GM12891 (cell line): ENCODE results near the gene USF2.

Source experiments
- DNase-seq: peaks from one replicate; pipeline ENCODE4 v3.0.0; 2011; ENCODE audit warnings: low spot score; ENCODE audit not compliant: insufficient read length
- FAIRE-seq: peaks from 2 replicates; lab custom pipeline; 2011; peaks lifted over from hg19 to GRCh38; lab: Jason Lieb, UNC
- PAX5 ChIP-seq: IDR thresholded peaks from 2 replicates; pipeline ENCODE4 v1.6.1; 2011; ENCODE audit warnings: low read length, moderate library complexity, mild to moderate bottlenecking; ENCODE audit not compliant: insufficient read depth, severe bottlenecking
- POLR2A ChIP-seq: IDR thresholded peaks from 2 replicates; pipeline ENCODE4 v1.6.1; 2011; ENCODE audit warnings: low read depth, low read length, control low read depth
- POLR2AphosphoS5 ChIP-seq: IDR thresholded peaks from 2 replicates; pipeline ENCODE4 v1.6.1; 2011; ENCODE audit warnings: low read depth, low read length, control low read depth
- POU2F2 ChIP-seq: IDR thresholded peaks from 2 replicates; pipeline ENCODE4 v1.6.1; 2011; ENCODE audit warnings: low read depth, mild to moderate bottlenecking, control low read depth, low read length, moderate library complexity
- SPI1 ChIP-seq: IDR thresholded peaks from 2 replicates; pipeline ENCODE4 v1.6.1; 2011; ENCODE audit warnings: low read depth, low read length, control low read depth
- TAF1 ChIP-seq: IDR thresholded peaks from 2 replicates; pipeline ENCODE4 v1.6.1; 2011; ENCODE audit warnings: low read depth, low read length, control low read depth

Gene USF2

DNA sequence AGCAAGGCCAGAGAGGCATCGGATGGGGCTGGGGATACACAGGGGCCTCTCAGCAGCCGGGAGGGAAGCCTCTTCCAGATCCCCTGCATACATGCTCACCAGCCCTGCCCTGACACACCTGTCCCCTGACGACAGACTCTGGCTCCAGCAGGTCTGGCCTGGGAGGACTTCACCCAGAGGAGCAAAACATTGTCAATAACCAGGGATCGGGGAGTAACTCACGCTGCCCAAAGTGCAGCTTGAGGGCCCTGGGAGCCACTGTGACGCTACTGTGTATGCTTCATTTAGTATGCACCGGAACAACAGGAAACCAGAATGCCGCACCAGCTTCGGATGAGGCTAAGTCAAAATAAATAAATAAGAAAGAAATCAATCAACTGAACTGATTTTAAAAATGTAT is 47.8 kb downstream of the USF2 start:
- DNase-seq: no peak
- FAIRE-seq: no peak
- TF ChIP-seq POU2F2 (no peak), POLR2A (no peak), POLR2AphosphoS5 (no peak), TAF1 (no peak), PAX5 (no peak), SPI1 (no peak)

DNA sequence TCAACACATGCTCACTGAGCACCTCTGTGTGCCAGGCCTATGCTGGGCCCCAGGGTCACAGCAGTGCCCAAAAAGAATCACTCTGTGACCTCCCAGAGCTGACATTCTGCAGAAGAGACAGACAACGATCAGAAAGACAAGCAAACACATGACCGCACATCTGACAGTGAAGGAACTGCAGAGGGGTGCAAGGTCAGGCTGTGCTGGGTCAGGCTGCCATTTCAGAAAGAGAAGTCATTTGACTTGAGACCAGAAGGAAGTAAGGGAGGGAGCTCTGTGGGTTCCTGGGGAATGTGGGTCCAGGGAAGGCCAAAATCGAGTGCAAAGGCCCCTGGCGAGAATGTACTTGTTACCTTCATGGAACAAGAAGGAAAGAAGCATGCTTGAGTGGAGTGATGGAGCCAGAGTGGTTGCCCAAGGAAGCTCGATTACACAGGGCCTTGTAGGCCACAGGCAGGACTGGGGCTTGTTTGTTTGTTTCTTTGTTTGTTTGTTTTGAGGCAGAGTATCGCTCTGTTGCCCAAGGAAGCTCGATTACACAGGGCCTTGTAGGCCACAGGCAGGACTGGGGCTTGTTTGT is 48.8 kb downstream of the USF2 start:
- DNase-seq: no peak
- TF ChIP-seq PAX5 (no peak), POLR2AphosphoS5 (no peak), TAF1 (no peak), SPI1 (no peak), POLR2A (no peak), POU2F2 (no peak)
- peak; percentile 31 for FAIRE-seq

DNA sequence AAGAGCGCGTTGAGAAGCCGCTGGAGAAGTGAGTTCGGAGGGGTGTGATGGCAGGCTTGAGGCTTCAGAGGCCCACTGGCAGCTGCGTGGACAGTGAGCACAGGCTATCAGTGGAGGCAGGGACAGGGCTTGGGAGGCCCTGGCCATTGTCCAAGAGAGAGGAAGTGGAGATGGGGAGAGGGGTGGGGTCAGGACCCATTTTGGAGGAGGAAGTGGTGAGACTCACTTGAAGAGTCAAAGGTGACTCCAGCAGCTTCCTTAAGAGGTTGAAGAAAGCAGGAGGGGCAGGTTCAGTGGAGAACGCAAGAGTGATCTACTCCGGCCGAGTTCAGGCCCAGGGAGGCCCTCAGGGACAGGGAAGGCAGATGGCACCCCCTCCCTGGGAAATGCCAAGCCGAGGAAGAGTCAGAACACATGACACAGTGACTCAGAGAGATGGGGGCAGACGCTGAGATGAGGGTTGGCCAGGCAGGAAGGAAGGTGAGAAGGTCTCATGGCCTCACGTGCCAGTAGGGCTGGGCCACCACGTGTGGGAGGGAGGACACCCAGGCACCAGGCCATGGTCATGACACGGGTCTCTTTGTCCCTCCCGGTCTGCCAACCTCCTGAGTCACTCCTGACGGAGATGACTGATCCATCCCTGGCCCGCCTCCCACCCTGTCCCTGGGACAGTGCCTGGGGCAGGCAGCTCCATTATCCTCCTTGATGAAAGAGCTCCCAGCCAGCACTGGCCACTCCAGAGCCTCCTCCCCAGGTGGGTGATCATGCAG is 50.1 kb downstream of the USF2 start:
- FAIRE-seq: peak; percentile 47
- no peak for TF ChIP-seq SPI1
- no peak for TF ChIP-seq POLR2AphosphoS5
- no peak for TF ChIP-seq POU2F2
- no peak for TF ChIP-seq TAF1
- TF ChIP-seq PAX5: no peak
- no peak for TF ChIP-seq POLR2A
- no peak for DNase-seq

DNA sequence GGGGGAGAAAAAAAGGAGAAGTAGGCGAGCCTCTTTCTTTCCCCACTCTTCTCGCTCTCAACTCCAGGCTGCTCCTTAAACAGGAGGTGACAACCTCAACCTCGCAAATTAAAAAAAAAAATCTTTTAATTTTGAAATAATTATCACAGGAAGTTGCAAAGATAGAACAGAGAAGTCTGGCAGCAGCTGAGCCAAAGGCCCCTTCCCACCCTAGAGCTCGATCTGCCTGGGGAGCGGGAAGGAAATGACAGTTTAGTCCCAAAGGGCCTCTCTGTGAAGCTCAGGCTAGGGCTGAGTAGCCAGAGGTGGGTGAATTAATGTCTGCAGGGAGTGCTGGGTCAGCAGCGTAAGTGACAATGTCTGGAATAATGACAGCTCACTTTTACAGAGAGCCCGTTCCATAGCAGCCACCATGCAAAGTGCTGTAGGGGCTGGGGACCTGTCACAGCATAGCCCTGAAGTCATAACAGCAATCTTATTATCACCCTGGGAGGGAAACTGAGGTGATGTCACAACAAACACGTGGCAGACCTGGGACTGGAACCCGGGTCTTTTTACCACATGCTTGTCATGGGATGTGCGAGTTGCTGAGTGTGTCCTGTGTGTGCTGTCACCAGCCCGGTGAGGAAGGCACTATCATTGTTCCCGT is 51.4 kb downstream of the USF2 start:
- TF ChIP-seq POLR2A: no peak
- no peak for TF ChIP-seq SPI1
- TF ChIP-seq TAF1: no peak
- no peak for TF ChIP-seq PAX5
- no peak for TF ChIP-seq POLR2AphosphoS5
- no peak for TF ChIP-seq POU2F2
- FAIRE-seq (peak; percentile 45), DNase-seq (no peak)

DNA sequence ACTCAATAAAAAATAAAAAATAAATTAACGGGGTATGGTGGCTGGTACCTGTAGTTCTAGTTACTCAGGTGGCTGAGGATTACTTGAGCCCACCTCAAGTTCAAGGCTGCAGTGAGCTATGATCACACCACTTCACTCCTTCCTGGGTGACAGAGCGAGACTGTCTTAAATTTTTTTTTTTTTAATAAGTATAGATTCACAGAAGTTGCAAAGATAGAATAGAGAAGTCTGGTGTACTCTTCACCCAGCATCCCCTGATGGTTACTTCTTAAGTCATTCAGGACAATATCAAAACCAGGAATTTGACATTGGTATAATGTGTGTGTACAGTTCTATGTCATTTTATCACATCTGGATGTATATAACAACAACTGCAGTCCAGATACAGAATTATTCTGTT is 52.5 kb downstream of the USF2 start:
- TF ChIP-seq POLR2A (no peak), PAX5 (no peak), POLR2AphosphoS5 (no peak), POU2F2 (no peak), TAF1 (no peak), SPI1 (no peak)
- no peak for DNase-seq
- FAIRE-seq: no peak

DNA sequence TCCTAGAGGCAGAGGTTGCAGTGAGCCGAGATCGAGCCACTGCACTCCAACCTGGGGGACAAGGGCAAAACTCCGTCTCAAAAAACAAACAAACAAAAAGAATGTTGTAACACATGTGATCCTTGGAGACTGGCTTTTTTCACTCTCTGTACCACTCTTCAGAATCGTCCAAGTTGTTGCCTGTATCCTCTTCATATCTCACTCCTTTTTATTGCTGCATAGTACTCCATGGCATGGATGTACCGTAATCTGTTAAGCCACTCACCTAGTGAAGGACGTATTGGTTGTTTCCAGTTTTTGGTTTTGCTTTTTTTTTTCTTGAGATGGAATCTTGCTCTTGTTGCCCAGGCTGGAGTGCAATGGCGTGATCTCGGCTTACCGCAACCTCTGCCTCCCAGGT is 53.3 kb downstream of the USF2 start:
- TF ChIP-seq POLR2A: no peak
- no peak for TF ChIP-seq TAF1
- no peak for TF ChIP-seq POU2F2
- TF ChIP-seq PAX5: no peak
- no peak for DNase-seq
- no peak for FAIRE-seq

DNA sequence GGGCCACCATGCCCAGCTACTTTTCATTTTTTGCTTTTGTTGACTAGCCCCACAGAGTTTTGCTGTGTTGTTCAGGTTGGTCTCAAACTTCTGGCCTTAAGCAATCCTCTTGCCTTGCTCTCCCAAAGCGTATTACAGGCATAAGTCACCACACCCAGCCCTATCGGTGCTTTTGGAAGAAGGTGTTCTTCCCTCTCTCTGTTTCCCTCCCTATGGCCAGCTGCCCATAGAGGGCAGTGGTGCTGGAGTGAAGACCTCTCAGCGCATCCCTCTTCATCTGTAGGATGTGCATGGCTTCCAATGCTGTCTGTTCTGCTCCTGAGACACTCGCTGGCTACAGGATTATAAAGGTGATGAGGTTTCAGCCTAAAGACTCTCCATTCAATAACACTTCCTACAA is 58.9 kb downstream of the USF2 start:
- DNase-seq (no peak), FAIRE-seq (peak; percentile 63)
- TF ChIP-seq PAX5 (no peak), SPI1 (no peak)

DNA sequence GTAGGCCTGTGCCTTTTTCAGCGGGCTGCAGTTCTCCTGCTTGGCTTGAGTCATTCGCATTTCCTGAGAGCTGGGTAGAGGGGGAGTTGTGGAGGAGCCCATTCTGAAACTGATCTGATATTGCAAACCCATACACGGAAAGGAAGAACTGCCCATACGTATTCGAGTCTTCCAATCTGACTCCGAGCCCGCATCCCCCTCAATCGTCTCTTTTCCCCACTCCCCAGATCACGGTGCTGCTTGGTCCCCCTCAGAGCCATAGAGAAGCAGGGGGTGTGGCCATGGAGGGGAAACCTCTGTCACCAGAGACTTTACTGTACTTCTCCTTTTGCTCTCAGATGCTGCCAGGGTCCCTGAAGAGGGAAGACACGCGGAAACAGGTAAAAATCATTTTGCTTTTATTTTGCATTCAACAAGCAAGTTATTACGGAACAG is 60.1 kb downstream of the USF2 start, which contains the start of gene CD22:
CD22 (plus strand) TSS at position 337 of the 435 bp plus-strand sequence. CDS start 2,854 bp downstream, outside the sequence.
- peak; percentile 93 for TF ChIP-seq POLR2AphosphoS5
- peak; percentile 84; the same call in 1 of the 2 replicates for TF ChIP-seq TAF1
- TF ChIP-seq PAX5: no peak
- TF ChIP-seq POLR2A: peak; percentile 94
- no peak for TF ChIP-seq POU2F2
- TF ChIP-seq SPI1: peak; percentile 62
- FAIRE-seq (peak; percentile 97), DNase-seq (no peak)

DNA sequence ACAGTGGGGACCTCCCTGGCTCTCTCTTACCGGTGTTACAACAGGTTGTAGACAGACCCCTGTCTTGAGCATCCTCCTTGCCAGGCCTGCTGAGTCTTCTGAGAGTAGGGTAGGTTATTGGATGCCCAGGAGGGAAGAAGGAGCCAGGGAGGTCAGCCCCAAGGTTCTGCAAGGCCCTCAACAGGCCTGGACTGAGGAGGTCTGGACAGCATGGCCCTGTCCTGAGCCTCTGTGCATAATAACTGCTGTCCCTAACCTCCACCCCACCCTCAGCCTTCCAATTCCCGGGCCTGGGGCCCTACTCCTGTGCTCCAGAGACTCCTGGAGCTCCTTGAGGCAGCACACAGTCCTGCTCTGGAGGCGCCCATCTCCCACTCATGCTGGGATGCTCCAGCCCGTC is 60.6 kb downstream of the USF2 start:
- TF ChIP-seq PAX5 (no peak), POU2F2 (no peak), POLR2A (no peak), POLR2AphosphoS5 (no peak), SPI1 (no peak), TAF1 (no peak)
- no peak for FAIRE-seq
- no peak for DNase-seq
